ENCODE measurements around the gene SPTBN1.

SPTBN1 gene

GRCh38 chr2:54520687-54521086 lies 64.6 kb downstream of the SPTBN1 start:
- no peaks in the 10 kb centered on the region for H4K20me1 ChIP-seq (ENCODE audit: insufficient read depth, low read length)
- no peaks in the 10 kb centered on the region for H3K9me3 ChIP-seq (ENCODE audit: insufficient read depth, low read length, severe bottlenecking)
- no peaks in the 10 kb centered on the region for H3K27me3 ChIP-seq (ENCODE audit: insufficient read depth, low read length, poor library complexity)
- no peaks in the 10 kb centered on the region for H3K79me2 ChIP-seq (ENCODE audit: insufficient read depth, low read length)
- no peaks in the 10 kb centered on the region for H3K4me1 ChIP-seq (ENCODE audit: insufficient read depth, low read length)
- H3K27ac ChIP-seq (ENCODE audit: low read length), result no peak overlapping the region
- H3K36me3 ChIP-seq (ENCODE audit: insufficient read depth, low read length), result no peaks in the 10 kb centered on the region
- H2AFZ ChIP-seq (ENCODE audit: low read depth, low read length), result no peak overlapping the region
- H3K9ac ChIP-seq (ENCODE audit: low read depth, low read length), result no peak overlapping the region
- ATAC-seq (ENCODE audit: insufficient read depth, low read depth) (no peak), DNase-seq (no peak)
- H3K4me3 ChIP-seq (ENCODE audit: low read depth in 1 of 2, low read length in 2 of 2), result no peak overlapping the region
- H3K4me2 ChIP-seq (ENCODE audit: insufficient read depth, low read length), result no peak overlapping the region
- TF ChIP-seq CTCF (IDR thresholded peaks at IDR 0.05; ENCODE audit: borderline replicate concordance, extremely low read depth, low read length, poor library complexity, severe bottlenecking) (no peak), EZH2 (IDR thresholded peaks at IDR 0.05; ENCODE audit: borderline replicate concordance, low read depth, low read length, severe bottlenecking) (no peak)

DNA sequence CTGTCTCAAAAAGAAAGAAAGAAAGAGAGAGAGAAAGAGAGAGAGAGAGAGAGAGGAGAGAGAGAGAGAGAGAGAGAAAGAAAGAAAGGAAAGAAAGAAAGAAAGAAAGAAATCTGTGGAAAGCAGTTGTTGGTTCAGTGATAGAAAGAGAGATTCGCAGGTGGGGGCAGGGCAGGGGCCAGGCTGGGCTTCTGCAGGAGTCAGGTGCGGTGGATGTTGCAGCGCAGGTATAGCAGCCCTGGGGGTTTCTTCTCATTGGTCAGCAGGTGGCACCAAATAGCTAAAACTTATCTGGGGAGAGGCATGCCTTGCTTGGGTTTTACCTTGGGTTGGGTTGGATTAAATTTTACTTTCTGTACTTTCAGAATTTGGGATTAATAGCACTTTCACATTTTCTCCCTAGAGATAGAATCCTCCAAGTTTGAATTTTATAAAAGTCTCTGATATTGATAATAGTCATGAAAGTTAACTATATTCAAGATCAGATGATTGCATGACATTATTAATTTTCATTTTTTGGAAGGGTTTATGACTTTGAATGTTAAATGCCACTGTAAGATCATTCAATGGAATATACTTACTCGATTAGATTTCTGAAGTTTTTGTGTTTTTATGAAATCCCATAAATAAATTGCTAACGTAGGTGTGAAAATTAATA lies 66.6 kb downstream of the SPTBN1 start:
- no peak overlapping the region for H3K27ac ChIP-seq (ENCODE audit: low read length)
- no peaks in the 10 kb centered on the region for H4K20me1 ChIP-seq (ENCODE audit: insufficient read depth, low read length)
- H3K9ac ChIP-seq (ENCODE audit: low read depth, low read length), result no peak overlapping the region
- no peaks in the 10 kb centered on the region for H3K4me1 ChIP-seq (ENCODE audit: insufficient read depth, low read length)
- H3K36me3 ChIP-seq (ENCODE audit: insufficient read depth, low read length), result 0 out of 2 replicates have a peak, but pooled peaks cover 4% of the 10 kb centered on the region
- peak; percentile 60 for DNase-seq
- H2AFZ ChIP-seq (ENCODE audit: low read depth, low read length), result no peak overlapping the region
- TF ChIP-seq EZH2 (IDR thresholded peaks at IDR 0.05; ENCODE audit: borderline replicate concordance, low read depth, low read length, severe bottlenecking) (no peak), CTCF (IDR thresholded peaks at IDR 0.05; ENCODE audit: borderline replicate concordance, extremely low read depth, low read length, poor library complexity, severe bottlenecking) (peak; percentile 85)
- no peak overlapping the region for H3K4me2 ChIP-seq (ENCODE audit: insufficient read depth, low read length)
- H3K79me2 ChIP-seq (ENCODE audit: insufficient read depth, low read length), result no peaks in the 10 kb centered on the region
- H3K27me3 ChIP-seq (ENCODE audit: insufficient read depth, low read length, poor library complexity), result no peaks in the 10 kb centered on the region
- peak; percentile 96 for ATAC-seq (ENCODE audit: insufficient read depth, low read depth)
- no peaks in the 10 kb centered on the region for H3K9me3 ChIP-seq (ENCODE audit: insufficient read depth, low read length, severe bottlenecking)
- no peak overlapping the region for H3K4me3 ChIP-seq (ENCODE audit: low read depth in 1 of 2, low read length in 2 of 2)

- Histone ChIP-seq H3K4me1 (ENCODE audit: insufficient read depth, low read length) (no peaks in the 10 kb centered on the region), H3K9me3 (ENCODE audit: insufficient read depth, low read length, severe bottlenecking) (no peaks in the 10 kb centered on the region), H3K79me2 (ENCODE audit: insufficient read depth, low read length) (no peaks in the 10 kb centered on the region), H3K27ac (ENCODE audit: low read length) (no peak overlapping the region), H3K36me3 (ENCODE audit: insufficient read depth, low read length) (0 out of 2 replicates have a peak, but pooled peaks cover 4% of the 10 kb centered on the region), H3K9ac (ENCODE audit: low read depth, low read length) (no peak overlapping the region), H2AFZ (ENCODE audit: low read depth, low read length) (no peak overlapping the region), H4K20me1 (ENCODE audit: insufficient read depth, low read length) (no peaks in the 10 kb centered on the region), H3K27me3 (ENCODE audit: insufficient read depth, low read length, poor library complexity) (no peaks in the 10 kb centered on the region), H3K4me3 (ENCODE audit: low read depth in 1 of 2, low read length in 2 of 2) (no peak overlapping the region), H3K4me2 (ENCODE audit: insufficient read depth, low read length) (no peak overlapping the region)
- DNase-seq (no peak), ATAC-seq (ENCODE audit: insufficient read depth, low read depth) (no peak)
- no peak for TF ChIP-seq EZH2 (IDR thresholded peaks at IDR 0.05; ENCODE audit: borderline replicate concordance, low read depth, low read length, severe bottlenecking)
- no peak for TF ChIP-seq CTCF (IDR thresholded peaks at IDR 0.05; ENCODE audit: borderline replicate concordance, extremely low read depth, low read length, poor library complexity, severe bottlenecking)
These were observed 67.3 kb downstream of the SPTBN1 start for GRCh38 chr2:54523324-54523959.

Measured in DND-41 (cell line).